HL-60 (cell line): ENCODE measurements around the gene DCHS1.

Experiments used
- DNase-seq, 2 experiments: peaks; one replicate each; pipeline ENCODE4 v3.0.0-alpha.2; 2010 to 2020; ENCODE audit warnings: low read depth in 1 of 2, low spot score in 1 of 2
- H3K27ac ChIP-seq: fragments of 250-450 bp; sonication (Bioruptor Pico); replicated peaks from 2 replicates; pipeline ENCODE4 v1.5.1; 2020; ENCODE audit warnings: mild to moderate bottlenecking, moderate library complexity
- H3K27me3 ChIP-seq: fragments of 250-450 bp; sonication (Bioruptor Pico); 2 replicates; pipeline ENCODE4 v1.5.1; 2021; ENCODE audit warnings: mild to moderate bottlenecking, moderate library complexity; ENCODE audit not compliant: insufficient read depth, poor library complexity, severe bottlenecking
- H3K4me3 ChIP-seq: replicated peaks from 2 replicates; pipeline ENCODE4 v1.5.1; 2011; ENCODE audit warnings: mild to moderate bottlenecking, control low read depth, low read length; ENCODE audit not compliant: insufficient read depth
- GABPA ChIP-seq: IDR thresholded peaks from 2 replicates; pipeline ENCODE4 v1.6.1; 2012; ENCODE audit warnings: low read depth
- POLR2AphosphoS5 ChIP-seq: IDR thresholded peaks from 2 replicates; pipeline ENCODE4 v1.6.1; 2012; ENCODE audit warnings: low read depth
- SPI1 ChIP-seq: IDR thresholded peaks from 2 replicates; pipeline ENCODE4 v1.6.1; 2012; ENCODE audit warnings: low read depth, mild to moderate bottlenecking, borderline replicate concordance
- TF ChIP-seq, protein P1 (sequence below): IDR thresholded peaks from one replicate; pipeline ENCODE4 v1.5.1; 2011; ENCODE audit warnings: low read length, control low read depth, inconsistent platforms; ENCODE audit not compliant: insufficient read depth
- TF ChIP-seq, protein P2 (sequence below): IDR thresholded peaks from 2 replicates; pipeline ENCODE4 v1.6.1; 2012; ENCODE audit warnings: low read depth; ENCODE audit not compliant: insufficient replicate concordance

Gene DCHS1

DNA sequence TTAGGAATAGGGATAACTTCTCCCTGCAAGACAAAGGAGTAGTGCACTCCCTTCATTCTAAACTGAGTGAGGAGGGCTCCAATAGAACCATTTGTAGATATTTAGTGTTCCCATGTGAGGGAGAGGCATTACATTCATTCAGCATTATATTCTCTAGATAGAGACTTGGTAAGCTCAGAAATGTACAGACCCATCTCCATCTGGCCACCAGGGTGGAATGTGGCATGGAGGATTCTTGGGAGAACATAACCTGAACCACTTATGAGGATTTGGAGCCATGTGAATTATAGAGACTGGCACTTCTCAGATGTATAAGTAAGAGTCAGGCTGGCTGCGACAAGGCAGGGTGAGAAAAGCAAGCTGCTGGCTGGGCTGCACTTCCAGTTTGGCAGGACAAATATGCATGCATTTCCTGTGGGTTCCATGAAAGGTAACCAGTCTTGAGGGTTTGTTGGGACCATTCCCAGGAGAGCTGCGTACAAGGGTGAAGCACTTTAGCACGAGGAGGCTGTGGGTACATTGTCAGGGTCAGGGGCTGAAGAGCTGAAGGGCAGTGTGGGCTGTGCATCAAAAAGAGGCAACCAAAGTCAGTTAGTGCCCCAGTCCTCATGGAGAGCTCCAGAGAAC, 61.4 kb downstream of the DCHS1 start:
- TF ChIP-seq, protein P1, sequence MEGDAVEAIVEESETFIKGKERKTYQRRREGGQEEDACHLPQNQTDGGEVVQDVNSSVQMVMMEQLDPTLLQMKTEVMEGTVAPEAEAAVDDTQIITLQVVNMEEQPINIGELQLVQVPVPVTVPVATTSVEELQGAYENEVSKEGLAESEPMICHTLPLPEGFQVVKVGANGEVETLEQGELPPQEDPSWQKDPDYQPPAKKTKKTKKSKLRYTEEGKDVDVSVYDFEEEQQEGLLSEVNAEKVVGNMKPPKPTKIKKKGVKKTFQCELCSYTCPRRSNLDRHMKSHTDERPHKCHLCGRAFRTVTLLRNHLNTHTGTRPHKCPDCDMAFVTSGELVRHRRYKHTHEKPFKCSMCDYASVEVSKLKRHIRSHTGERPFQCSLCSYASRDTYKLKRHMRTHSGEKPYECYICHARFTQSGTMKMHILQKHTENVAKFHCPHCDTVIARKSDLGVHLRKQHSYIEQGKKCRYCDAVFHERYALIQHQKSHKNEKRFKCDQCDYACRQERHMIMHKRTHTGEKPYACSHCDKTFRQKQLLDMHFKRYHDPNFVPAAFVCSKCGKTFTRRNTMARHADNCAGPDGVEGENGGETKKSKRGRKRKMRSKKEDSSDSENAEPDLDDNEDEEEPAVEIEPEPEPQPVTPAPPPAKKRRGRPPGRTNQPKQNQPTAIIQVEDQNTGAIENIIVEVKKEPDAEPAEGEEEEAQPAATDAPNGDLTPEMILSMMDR, result no peak
- no peak for TF ChIP-seq POLR2AphosphoS5
- Histone ChIP-seq H3K27me3 (no peaks in the 10 kb centered on the region), H3K4me3 (no peak overlapping the region), H3K27ac (no peak overlapping the region)
- no peak for DNase-seq

DNA sequence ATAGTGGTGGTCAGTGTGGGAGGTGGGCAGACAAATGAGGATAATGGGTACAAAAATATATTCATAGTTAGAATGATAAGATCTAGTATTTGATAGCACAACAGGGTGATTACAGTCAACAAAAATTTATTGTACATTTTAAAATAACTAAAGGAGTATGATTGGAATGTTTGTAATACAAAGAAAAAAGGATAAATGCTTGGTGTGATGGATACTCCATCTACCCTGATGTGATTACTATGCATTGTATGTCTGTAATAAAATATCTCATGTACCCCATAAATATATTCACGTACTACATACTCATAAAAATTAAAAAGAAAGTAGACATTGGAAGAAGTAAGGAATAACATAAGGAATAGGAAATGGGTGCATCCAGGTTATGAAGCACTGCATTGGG, 67.6 kb downstream of the DCHS1 start:
- TF ChIP-seq, protein P2, sequence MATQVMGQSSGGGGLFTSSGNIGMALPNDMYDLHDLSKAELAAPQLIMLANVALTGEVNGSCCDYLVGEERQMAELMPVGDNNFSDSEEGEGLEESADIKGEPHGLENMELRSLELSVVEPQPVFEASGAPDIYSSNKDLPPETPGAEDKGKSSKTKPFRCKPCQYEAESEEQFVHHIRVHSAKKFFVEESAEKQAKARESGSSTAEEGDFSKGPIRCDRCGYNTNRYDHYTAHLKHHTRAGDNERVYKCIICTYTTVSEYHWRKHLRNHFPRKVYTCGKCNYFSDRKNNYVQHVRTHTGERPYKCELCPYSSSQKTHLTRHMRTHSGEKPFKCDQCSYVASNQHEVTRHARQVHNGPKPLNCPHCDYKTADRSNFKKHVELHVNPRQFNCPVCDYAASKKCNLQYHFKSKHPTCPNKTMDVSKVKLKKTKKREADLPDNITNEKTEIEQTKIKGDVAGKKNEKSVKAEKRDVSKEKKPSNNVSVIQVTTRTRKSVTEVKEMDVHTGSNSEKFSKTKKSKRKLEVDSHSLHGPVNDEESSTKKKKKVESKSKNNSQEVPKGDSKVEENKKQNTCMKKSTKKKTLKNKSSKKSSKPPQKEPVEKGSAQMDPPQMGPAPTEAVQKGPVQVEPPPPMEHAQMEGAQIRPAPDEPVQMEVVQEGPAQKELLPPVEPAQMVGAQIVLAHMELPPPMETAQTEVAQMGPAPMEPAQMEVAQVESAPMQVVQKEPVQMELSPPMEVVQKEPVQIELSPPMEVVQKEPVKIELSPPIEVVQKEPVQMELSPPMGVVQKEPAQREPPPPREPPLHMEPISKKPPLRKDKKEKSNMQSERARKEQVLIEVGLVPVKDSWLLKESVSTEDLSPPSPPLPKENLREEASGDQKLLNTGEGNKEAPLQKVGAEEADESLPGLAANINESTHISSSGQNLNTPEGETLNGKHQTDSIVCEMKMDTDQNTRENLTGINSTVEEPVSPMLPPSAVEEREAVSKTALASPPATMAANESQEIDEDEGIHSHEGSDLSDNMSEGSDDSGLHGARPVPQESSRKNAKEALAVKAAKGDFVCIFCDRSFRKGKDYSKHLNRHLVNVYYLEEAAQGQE, result no peak
- TF ChIP-seq GABPA, result no peak
- TF ChIP-seq, protein P1, result no peak
- no peak for TF ChIP-seq POLR2AphosphoS5
- no peak for TF ChIP-seq SPI1

DNA sequence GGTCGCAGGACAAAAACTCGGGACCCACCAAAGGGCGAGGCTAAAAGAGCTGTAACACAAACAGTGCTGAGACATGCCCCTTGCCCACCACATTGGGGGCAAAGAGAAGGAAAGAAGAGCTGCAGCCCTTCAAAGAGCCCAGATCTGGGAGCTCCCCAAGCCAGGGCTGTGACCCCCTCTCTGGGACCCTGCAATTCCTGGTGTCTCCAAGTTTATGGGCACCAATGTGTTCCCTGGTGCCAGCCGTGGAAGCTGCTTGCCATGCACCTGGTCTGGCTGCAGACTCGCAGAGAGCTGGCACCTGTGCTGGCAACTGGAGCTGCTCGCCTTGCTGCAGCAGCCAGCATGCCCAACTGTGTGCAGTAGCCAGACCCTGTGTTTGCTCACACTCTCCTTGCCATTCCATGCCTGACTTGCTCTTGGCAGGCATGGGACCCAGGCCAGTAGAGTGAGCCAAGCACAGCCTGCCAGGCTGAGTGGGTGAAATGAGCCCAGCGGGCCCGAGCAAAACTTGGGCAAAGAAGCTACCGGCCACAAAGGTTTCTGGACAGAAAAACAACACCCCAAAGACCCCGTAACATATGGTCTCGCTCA, 68.2 kb downstream of the DCHS1 start:
- H3K27ac ChIP-seq, result no peak overlapping the region
- TF ChIP-seq SPI1 (no peak), POLR2AphosphoS5 (no peak), GABPA (no peak)
- TF ChIP-seq, protein P1, result no peak
- TF ChIP-seq, protein P2, result no peak
- no peak for DNase-seq
- no peak overlapping the region for H3K4me3 ChIP-seq
- no peaks in the 10 kb centered on the region for H3K27me3 ChIP-seq

More for the DNA sequence above, 67.6 kb downstream of the DCHS1 start:
- DNase-seq, result no peak
- Histone ChIP-seq H3K27ac (no peak overlapping the region), H3K27me3 (no peaks in the 10 kb centered on the region), H3K4me3 (no peak overlapping the region)
